K562 (cell line): ENCODE measurements around the gene COL9A3. TPM values are rescaled to one million over a fixed set of nuclear protein-coding genes. Genes with fewer than 3 reads are reported as not detected.

Experiments
- CBFA2T2 ChIP-seq: fragments of 450-650 bp; conservative IDR thresholded peaks from 2 replicates; pipeline ENCODE4 v1.6.1; 2017; ENCODE audit warnings: mild to moderate bottlenecking
- CBFA2T3 ChIP-seq: fragments of 450-650 bp; IDR thresholded peaks from 2 replicates; pipeline ENCODE4 v1.6.1; 2017
- CCNT2 ChIP-seq: IDR thresholded peaks from 2 replicates; pipeline ENCODE4 v1.6.1; 2011; ENCODE audit warnings: borderline replicate concordance, low read depth, mild to moderate bottlenecking, moderate library complexity, mixed read lengths, low read length; ENCODE audit not compliant: insufficient read length; ENCODE audit errors: extremely low read depth
- E2F1 ChIP-seq: sonication (generic); formaldehyde crosslinking; IDR thresholded peaks from 2 replicates; pipeline ENCODE4 v1.8.1; 2023; ENCODE audit warnings: mild to moderate bottlenecking, missing genetic modification reagents, moderate library complexity
- GABPA ChIP-seq: fragments of 200-800 bp; sonication (Bioruptor generic); conservative IDR thresholded peaks from 2 replicates; pipeline ENCODE4 v1.6.1; 2016; ENCODE audit warnings: low read depth, missing genetic modification characterization, missing compliant biosample characterization
- HMGXB4 ChIP-seq: sonication (generic); formaldehyde crosslinking; IDR thresholded peaks from 2 replicates; pipeline ENCODE4 v1.8.1; 2023; ENCODE audit warnings: mild to moderate bottlenecking, missing genetic modification reagents
- HOXB6 ChIP-seq: fragments of 250-450 bp; sonication (Bioruptor Pico); IDR thresholded peaks from 2 replicates; pipeline ENCODE4 v1.5.1; 2022; ENCODE audit warnings: mild to moderate bottlenecking, borderline replicate concordance
- MAX ChIP-seq: sonication (generic); formaldehyde crosslinking; IDR thresholded peaks from 2 replicates; pipeline ENCODE4 v1.9.0; 2022; ENCODE audit warnings: mild to moderate bottlenecking, missing genetic modification reagents
- NKRF ChIP-seq: fragments of 450-650 bp; IDR thresholded peaks from 2 replicates; pipeline ENCODE4 v1.6.1; 2016; ENCODE audit warnings: borderline replicate concordance
- PHF20 ChIP-seq: fragments of 450-650 bp; IDR thresholded peaks from 2 replicates; pipeline ENCODE4 v1.6.1; 2018; ENCODE audit not compliant: partially characterized antibody
- POLR2A ChIP-seq: fragments of 450-650 bp; conservative IDR thresholded peaks from 2 replicates; pipeline ENCODE4 v1.6.1; 2016
- RBFOX2 ChIP-seq: fragments of 200-400 bp; formaldehyde crosslinking; IDR thresholded peaks from 2 replicates; pipeline ENCODE4 v1.6.1; 2017; ENCODE audit warnings: low read depth, mild to moderate bottlenecking, low read length, moderate library complexity
- RCOR1 ChIP-seq, 2 experiments: IDR thresholded peaks; 2 replicates each; pipeline ENCODE4 v1.6.1; 2012; ENCODE audit warnings: low read depth in 2 of 2, low read length in 2 of 2, borderline replicate concordance in 1 of 2, improper control_type of control experiment in 1 of 2
- SAP30 ChIP-seq: fragments of 200-600 bp; sonication (generic); IDR thresholded peaks from 2 replicates; pipeline ENCODE4 v1.6.1; 2012; ENCODE audit warnings: borderline replicate concordance, low read depth, mild to moderate bottlenecking, moderate library complexity, low read length, control low read depth, inconsistent platforms; ENCODE audit not compliant: insufficient read depth, poor library complexity, severe bottlenecking
- SFPQ ChIP-seq: fragments of 200-400 bp; formaldehyde crosslinking; IDR thresholded peaks from 2 replicates; pipeline ENCODE4 v1.6.1; 2017; ENCODE audit warnings: mild to moderate bottlenecking, low read depth, low read length, moderate library complexity
- ZBTB7A ChIP-seq: IDR thresholded peaks from 2 replicates; pipeline ENCODE4 v1.6.1; 2011; ENCODE audit warnings: low read depth, mild to moderate bottlenecking, low read length, moderate library complexity, borderline replicate concordance; ENCODE audit not compliant: control insufficient read depth
- ZFP1 ChIP-seq: fragments of 450-650 bp; formaldehyde crosslinking; IDR thresholded peaks from 2 replicates; pipeline ENCODE4 v1.4.0; 2020; ENCODE audit warnings: mild to moderate bottlenecking, mixed read lengths
- ZKSCAN8 ChIP-seq: fragments of 200-800 bp; sonication (Bioruptor generic); IDR thresholded peaks from 2 replicates; pipeline ENCODE4 v1.6.1; 2016; ENCODE audit warnings: missing genetic modification characterization, missing compliant biosample characterization
- ZNF586 ChIP-seq: fragments of 450-650 bp; formaldehyde crosslinking; conservative IDR thresholded peaks from 2 replicates; pipeline ENCODE4 v1.4.0; 2020; ENCODE audit warnings: mild to moderate bottlenecking, moderate library complexity
- ZSCAN29 ChIP-seq: fragments of 450-650 bp; IDR thresholded peaks from 2 replicates; pipeline ENCODE4 v1.6.1; 2017
- polyA plus RNA-seq, 8 experiments: library from polyadenylated mRNA; depleted of rRNA in 4 of 8; stranded (reverse) in 5 of 8; unstranded in 3 of 8; fragments of >200 nt; fragmentation: Nextera tagmentation in 2 of 8; fragmentation: Illumina TruSeq in 1 of 8; extraction: Ambion mirVana in 2 of 8; extraction: Trizol in 1 of 8; gene quantifications; 2 replicates each; pipeline versions ENCODE4 v1.2.1 to v1.2.3, GENCODE V29; 2011 to 2014; ENCODE audit warnings: inconsistent platforms in 1 of 8, missing spikeins in 1 of 8
- total RNA-seq, 7 experiments: library from RNA; depleted of rRNA in 6 of 7; stranded (reverse); fragments of >200 nt in 6 of 7; fragmentation: Illumina TruSeq in 2 of 7; extraction: Trizol in 2 of 7; gene quantifications; 2 replicates each; pipeline versions ENCODE4 v1.2.1 to v1.2.3, GENCODE V29; 2011 to 2021; ENCODE audit warnings: low replicate concordance in 1 of 7

The COL9A3 gene
- total and polyA plus RNA-seq, 9 of the 15 experiments (the other 6 are each of a cell fraction or from before 2014, with no cell fraction given): 0.14 to 3.6 (median 0.88) TPM; not detected in 1

- TF ChIP-seq ZBTB7A: peak; percentile 67; the same call in 1 of the 2 replicates
- peak; percentile 58; the same call in 1 of the 2 replicates for TF ChIP-seq MAX (CRISPR knock-in tag)
- no peak for TF ChIP-seq ZFP1 (CRISPR knock-in tag)
- 0 out of 4 replicates have a peak, but pooled peaks of 1 of the 2 experiments have one; percentile 1 for TF ChIP-seq RCOR1 (IDR thresholded peaks at IDR 0.05; ENCODE audit: borderline replicate concordance in 1 of 2, low read depth in 2 of 2, low read length in 2 of 2)
- peak; percentile 45 for TF ChIP-seq RBFOX2
- TF ChIP-seq CBFA2T2: no peak
- 0 out of 2 replicates have a peak, but pooled peaks have one; percentile 54 for TF ChIP-seq HMGXB4 (CRISPR knock-in tag)
- TF ChIP-seq NKRF: 0 out of 2 replicates have a peak, but pooled peaks have one; percentile 38
- TF ChIP-seq SFPQ: no peak
- TF ChIP-seq E2F1 (CRISPR knock-in tag): no peak
- TF ChIP-seq POLR2A: peak; percentile 42; the same call in 1 of the 2 replicates
- TF ChIP-seq PHF20: peak; percentile 49
- peak; percentile 22 for TF ChIP-seq CCNT2
- no peak for TF ChIP-seq ZNF586
- no peak for TF ChIP-seq HOXB6
- no peak for TF ChIP-seq CBFA2T3
- TF ChIP-seq SAP30: peak; percentile 77
- no peak for TF ChIP-seq ZSCAN29
- 0 out of 2 replicates have a peak, but pooled peaks have one; percentile 36 for TF ChIP-seq GABPA (tag)
- TF ChIP-seq ZKSCAN8 (CRISPR knock-in tag): no peak
These were observed 12.2 kb upstream of the COL9A3 start, which contains the start of gene OGFR (continued) for GRCh38 chr20:62804627-62805154.
